ENCODE measurements around the gene SUN1.

The SUN1 gene

DNA sequence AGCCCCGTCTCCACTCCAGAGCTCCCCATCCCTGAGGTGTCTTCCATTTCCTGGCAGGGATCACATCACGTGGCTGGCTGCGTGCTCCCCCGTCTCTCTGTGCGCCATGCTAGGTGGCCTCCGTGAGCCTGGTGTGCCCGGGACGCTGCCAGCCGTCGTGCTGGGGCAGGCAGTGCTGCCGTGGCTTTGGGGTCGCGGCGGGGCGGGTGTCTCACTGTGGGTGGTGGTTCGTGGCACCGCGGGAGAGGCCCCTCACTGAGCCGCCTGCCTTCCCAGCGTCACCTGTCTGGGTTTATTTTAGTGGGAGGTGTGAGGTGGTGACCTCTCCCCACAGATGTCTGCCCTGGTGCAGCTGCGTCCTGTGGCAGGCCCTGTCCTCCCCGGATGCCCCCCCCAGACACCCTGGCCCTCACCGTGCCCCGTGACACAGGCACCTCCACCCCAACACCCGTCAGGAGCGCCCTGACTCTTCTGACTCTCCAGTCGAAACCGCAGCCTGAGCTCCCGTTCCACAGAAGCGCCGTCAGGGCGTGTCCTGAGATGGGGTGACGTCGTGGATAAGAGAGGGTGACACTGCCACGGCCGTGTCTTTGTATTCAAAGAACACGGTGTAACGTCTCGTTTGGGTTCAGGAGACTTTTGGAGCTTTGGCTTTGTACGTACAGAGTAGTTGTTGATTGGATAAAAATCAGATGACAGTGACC, 62.0 kb downstream of the SUN1 start:
- TF ChIP-seq, protein P1, sequence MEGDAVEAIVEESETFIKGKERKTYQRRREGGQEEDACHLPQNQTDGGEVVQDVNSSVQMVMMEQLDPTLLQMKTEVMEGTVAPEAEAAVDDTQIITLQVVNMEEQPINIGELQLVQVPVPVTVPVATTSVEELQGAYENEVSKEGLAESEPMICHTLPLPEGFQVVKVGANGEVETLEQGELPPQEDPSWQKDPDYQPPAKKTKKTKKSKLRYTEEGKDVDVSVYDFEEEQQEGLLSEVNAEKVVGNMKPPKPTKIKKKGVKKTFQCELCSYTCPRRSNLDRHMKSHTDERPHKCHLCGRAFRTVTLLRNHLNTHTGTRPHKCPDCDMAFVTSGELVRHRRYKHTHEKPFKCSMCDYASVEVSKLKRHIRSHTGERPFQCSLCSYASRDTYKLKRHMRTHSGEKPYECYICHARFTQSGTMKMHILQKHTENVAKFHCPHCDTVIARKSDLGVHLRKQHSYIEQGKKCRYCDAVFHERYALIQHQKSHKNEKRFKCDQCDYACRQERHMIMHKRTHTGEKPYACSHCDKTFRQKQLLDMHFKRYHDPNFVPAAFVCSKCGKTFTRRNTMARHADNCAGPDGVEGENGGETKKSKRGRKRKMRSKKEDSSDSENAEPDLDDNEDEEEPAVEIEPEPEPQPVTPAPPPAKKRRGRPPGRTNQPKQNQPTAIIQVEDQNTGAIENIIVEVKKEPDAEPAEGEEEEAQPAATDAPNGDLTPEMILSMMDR (IDR thresholded peaks at IDR 0.05; ENCODE audit: insufficient read depth, low read length, poor library complexity, severe bottlenecking): no peak
- peaks cover 47% of the 10 kb centered on the region for H3K36me3 ChIP-seq (ENCODE audit: control insufficient read depth, insufficient read depth, low read length)
- no peak for DNase-seq (ENCODE audit: extremely low read depth, insufficient read length)
- no peaks in the 10 kb centered on the region for H3K27me3 ChIP-seq (replicated peaks; ENCODE audit: control insufficient read depth, insufficient read depth, low read length)
- H3K4me3 ChIP-seq (replicated peaks; ENCODE audit: low read depth, low read length): no peak overlapping the region

DNA sequence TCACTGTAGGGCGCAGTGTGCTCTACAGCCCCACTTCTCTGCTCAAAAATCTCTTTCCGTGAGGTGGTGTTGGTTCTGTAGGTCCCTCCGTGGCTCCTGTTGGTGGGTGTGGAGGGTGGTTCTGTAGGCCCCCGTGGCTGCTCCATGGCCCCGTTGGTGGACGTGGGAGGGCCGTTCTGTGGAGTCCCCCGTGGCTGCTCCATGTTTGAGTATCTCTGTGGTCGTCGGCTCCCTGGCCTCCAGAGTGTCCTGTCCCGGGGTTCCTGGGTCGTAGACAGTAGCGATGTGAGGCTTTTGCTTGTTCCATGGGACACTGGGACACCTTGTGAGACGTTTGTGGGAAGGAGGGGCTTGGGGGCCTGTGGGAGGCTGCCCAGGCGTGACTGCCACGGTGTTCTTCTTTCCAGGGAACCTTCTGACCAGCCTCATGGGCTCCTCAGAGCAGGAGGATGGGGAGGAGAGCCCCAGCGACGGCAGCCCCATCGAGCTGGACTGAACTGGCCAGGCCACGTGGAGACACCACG, 62.7 kb downstream of the SUN1 start:
- H3K4me3 ChIP-seq (replicated peaks; ENCODE audit: low read depth, low read length): no peak overlapping the region
- no peaks in the 10 kb centered on the region for H3K27me3 ChIP-seq (replicated peaks; ENCODE audit: control insufficient read depth, insufficient read depth, low read length)
- DNase-seq (ENCODE audit: extremely low read depth, insufficient read length): no peak
- TF ChIP-seq, protein P1 (IDR thresholded peaks at IDR 0.05; ENCODE audit: insufficient read depth, low read length, poor library complexity, severe bottlenecking): no peak
- H3K36me3 ChIP-seq (ENCODE audit: control insufficient read depth, insufficient read depth, low read length): peaks cover 47% of the 10 kb centered on the region

DNA sequence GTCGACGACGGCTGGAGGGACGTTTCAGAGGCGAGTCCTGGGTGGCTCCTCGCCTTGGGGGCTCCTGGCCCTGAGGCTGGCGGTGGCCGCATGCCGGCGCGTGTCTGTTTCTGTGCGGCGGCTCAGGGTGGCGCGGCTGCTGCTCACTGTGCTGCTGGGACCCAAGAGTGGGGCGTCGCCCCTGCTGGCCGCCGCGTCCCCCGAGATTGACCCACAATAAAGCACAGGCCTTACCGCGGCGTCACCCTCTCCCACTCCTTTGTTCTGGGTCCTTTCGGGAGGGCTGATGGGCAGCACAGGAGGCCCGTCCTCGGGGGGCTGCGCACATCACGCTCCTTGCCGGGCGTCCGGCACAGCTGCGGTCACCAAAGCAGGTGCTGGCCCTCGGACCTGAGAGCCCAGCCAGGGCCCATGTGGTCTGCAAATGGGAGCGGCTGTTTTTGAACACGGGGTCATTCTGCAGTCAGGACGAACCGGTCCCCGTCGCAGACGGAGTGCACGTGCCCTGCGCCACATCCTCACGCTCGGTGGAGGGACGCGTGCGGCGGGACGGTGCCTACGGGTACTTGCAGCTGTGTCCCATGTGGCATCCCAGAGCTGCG, 63.3 kb downstream of the SUN1 start:
- Histone ChIP-seq H3K4me3 (replicated peaks; ENCODE audit: low read depth, low read length) (no peak overlapping the region), H3K36me3 (ENCODE audit: control insufficient read depth, insufficient read depth, low read length) (peaks cover 46% of the 10 kb centered on the region), H3K27me3 (replicated peaks; ENCODE audit: control insufficient read depth, insufficient read depth, low read length) (no peaks in the 10 kb centered on the region)
- DNase-seq (ENCODE audit: extremely low read depth, insufficient read length): no peak
- TF ChIP-seq, protein P1 (IDR thresholded peaks at IDR 0.05; ENCODE audit: insufficient read depth, low read length, poor library complexity, severe bottlenecking): no peak

DNA sequence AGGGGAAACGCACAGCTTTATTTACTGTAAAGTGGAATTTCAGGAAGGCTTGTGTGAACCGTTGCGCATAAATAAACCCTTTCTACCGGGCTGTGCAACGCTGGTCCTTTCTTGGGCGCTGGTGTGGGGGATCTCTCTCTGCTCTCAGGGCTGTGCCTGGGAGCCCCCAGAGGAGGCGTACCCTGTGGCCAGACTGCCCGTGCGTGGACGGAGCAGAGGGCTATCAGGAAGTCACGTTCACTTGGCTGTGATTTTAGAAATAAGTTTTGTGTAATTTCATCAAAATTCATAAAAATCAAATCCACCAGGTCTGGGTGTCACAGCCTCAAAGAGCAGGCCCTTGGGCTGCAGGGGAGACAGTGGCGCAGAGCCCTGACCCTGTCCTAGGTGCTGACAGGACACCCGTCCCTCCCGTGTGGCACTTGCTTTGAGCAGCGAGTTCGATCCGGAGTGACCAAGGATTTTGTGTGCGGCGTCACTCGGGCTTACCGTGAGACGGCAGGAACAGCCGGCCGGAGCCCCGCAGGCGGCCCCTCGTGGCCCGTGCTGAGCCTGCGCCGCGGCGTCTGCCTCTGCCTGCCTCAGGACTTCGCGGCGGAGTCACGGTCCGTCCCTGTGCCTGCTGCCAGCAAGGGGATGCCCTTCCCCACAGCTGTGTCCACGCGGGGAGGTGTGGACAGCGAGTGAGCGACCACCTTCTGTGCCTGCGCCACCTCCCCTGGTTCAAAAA, 64.2 kb downstream of the SUN1 start:
- H3K4me3 ChIP-seq (replicated peaks; ENCODE audit: low read depth, low read length): no peak overlapping the region
- no peaks in the 10 kb centered on the region for H3K27me3 ChIP-seq (replicated peaks; ENCODE audit: control insufficient read depth, insufficient read depth, low read length)
- DNase-seq (ENCODE audit: extremely low read depth, insufficient read length): no peak
- TF ChIP-seq, protein P1 (IDR thresholded peaks at IDR 0.05; ENCODE audit: insufficient read depth, low read length, poor library complexity, severe bottlenecking): no peak
- peaks cover 42% of the 10 kb centered on the region for H3K36me3 ChIP-seq (ENCODE audit: control insufficient read depth, insufficient read depth, low read length)

DNA sequence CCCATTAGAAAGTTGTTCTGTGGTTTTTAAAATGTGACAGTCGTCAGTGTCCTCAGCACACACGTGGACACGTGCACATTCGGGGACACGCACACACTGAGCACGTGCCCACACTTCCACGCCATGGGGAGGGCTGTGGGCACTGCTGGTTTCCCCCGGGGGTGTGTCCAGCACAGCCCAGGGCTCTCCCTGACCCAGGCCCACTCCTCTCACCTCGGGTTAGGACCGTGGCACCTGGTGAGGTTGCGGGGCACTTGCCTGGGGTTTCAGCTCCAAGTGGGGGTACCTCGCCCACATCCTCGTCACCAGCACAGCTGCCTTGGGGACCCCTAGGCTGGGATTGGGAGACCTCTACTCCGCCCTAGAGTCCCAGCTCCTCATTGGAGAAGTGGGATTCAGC, 64.8 kb downstream of the SUN1 start:
- Histone ChIP-seq H3K36me3 (ENCODE audit: control insufficient read depth, insufficient read depth, low read length) (peaks cover 39% of the 10 kb centered on the region), H3K27me3 (replicated peaks; ENCODE audit: control insufficient read depth, insufficient read depth, low read length) (no peaks in the 10 kb centered on the region), H3K4me3 (replicated peaks; ENCODE audit: low read depth, low read length) (no peak overlapping the region)
- TF ChIP-seq, protein P1 (IDR thresholded peaks at IDR 0.05; ENCODE audit: insufficient read depth, low read length, poor library complexity, severe bottlenecking): no peak
- DNase-seq (ENCODE audit: extremely low read depth, insufficient read length): no peak
